GM19239 (cell line): ENCODE results near the gene ART5.
A peak's percentile ranks its signal among the peaks of the same experiment; 100 is the strongest.
"Not testable (repeated sequence)": the region's sequence is repeated elsewhere in the genome, so short reads cannot be mapped to it uniquely, and the experiment has no call there.

Source experiments
- DNase-seq: peaks from one replicate; pipeline ENCODE4 v3.0.0; 2011; ENCODE audit warnings: low spot score; ENCODE audit not compliant: insufficient read length
- FAIRE-seq: peaks from 2 replicates; lab custom pipeline; 2011; peaks lifted over from hg19 to GRCh38; lab: Jason Lieb, UNC

ART5 gene

GRCh38 chr11:3659595-3660515 is 18.1 kb upstream of the ART5 start:
- DNase-seq (no peak), FAIRE-seq (no peak)

- no peak for FAIRE-seq
- no peak for DNase-seq
Measured at GRCh38 chr11:3658252-3658651, 16.5 kb upstream of the ART5 start.

- not testable (repeated sequence) for FAIRE-seq, DNase-seq
Measured at GRCh38 chr11:3657331-3657730, 15.5 kb upstream of the ART5 start.

- FAIRE-seq (no peak), DNase-seq (no peak)
Measured at GRCh38 chr11:3655547-3655946, 13.8 kb upstream of the ART5 start.

- DNase-seq, FAIRE-seq: not testable (repeated sequence)
Measured at GRCh38 chr11:3652514-3652913, 10.7 kb upstream of the ART5 start.

GRCh38 chr11:3649374-3649773 is 7.6 kb upstream of the ART5 start:
- DNase-seq = not testable (repeated sequence)

GRCh38 chr11:3648843-3649242 is 7.1 kb upstream of the ART5 start:
- DNase-seq, FAIRE-seq: not testable (repeated sequence)

More at GRCh38 chr11:3649374-3649773, 7.6 kb upstream of the ART5 start:
- not testable (repeated sequence) for FAIRE-seq

- no peak for DNase-seq
- no peak for FAIRE-seq
Measured at GRCh38 chr11:3645552-3645951, 3.8 kb upstream of the ART5 start.

- FAIRE-seq (no peak), DNase-seq (no peak)
Measured at GRCh38 chr11:3644817-3645235, 3.0 kb upstream of the ART5 start, which contains the start of gene ART1. ART1 (plus strand) TSS chr11:3645128; CDS start chr11:3659214, 14,086 bp downstream.

- not testable (repeated sequence) for DNase-seq, FAIRE-seq
Measured at GRCh38 chr11:3643102-3643546, 1.3 kb upstream of the ART5 start.

- DNase-seq (peak; percentile 46), FAIRE-seq (no peak)
Measured at GRCh38 chr11:3642071-3642951, 519 bp upstream of the ART5 start.

GRCh38 chr11:3641191-3641590 is 601 bp downstream of the ART5 start:
- no peak for DNase-seq
- no peak for FAIRE-seq

- FAIRE-seq = no peak
- no peak for DNase-seq
Measured at GRCh38 chr11:3639841-3640240, 2.0 kb downstream of the ART5 start.

GRCh38 chr11:3638513-3638912 is 3.3 kb downstream of the ART5 start:
- no peak for FAIRE-seq
- DNase-seq = no peak

GRCh38 chr11:3637201-3637600 is 4.6 kb downstream of the ART5 start:
- FAIRE-seq = no peak
- DNase-seq = no peak

- no peak for DNase-seq
- no peak for FAIRE-seq
Measured at GRCh38 chr11:3635641-3636375, 6.0 kb downstream of the ART5 start.

GRCh38 chr11:3632070-3632660 is 9.6 kb downstream of the ART5 start:
- FAIRE-seq (no peak), DNase-seq (no peak)

GRCh38 chr11:3631331-3631730 is 10.5 kb downstream of the ART5 start:
- FAIRE-seq = no peak
- DNase-seq = no peak

- FAIRE-seq (no peak), DNase-seq (no peak)
Measured at GRCh38 chr11:3627291-3627690, 14.5 kb downstream of the ART5 start.
